IPS-20b (cell line): ENCODE data around the gene UGT1A10.

ENCODE experiments used
- H3K27ac ChIP-seq: one replicate; pipeline ENCODE4 v1.5.1; 2013; ENCODE audit warnings: low read length
- H3K27me3 ChIP-seq: 2 replicates; pipeline ENCODE4 v1.6.1; 2013; ENCODE audit warnings: mild to moderate bottlenecking, low read length, inconsistent platforms; ENCODE audit not compliant: insufficient read depth
- H3K36me3 ChIP-seq: 2 replicates; pipeline ENCODE4 v1.6.1; 2013; ENCODE audit warnings: low read depth, mild to moderate bottlenecking, inconsistent platforms, low read length, moderate library complexity; ENCODE audit not compliant: insufficient read depth
- H3K4me1 ChIP-seq: 2 replicates; pipeline ENCODE4 v1.6.1; 2013; ENCODE audit warnings: mild to moderate bottlenecking, control low read depth, inconsistent platforms, low read length, moderate library complexity; ENCODE audit not compliant: insufficient read depth
- H3K4me3 ChIP-seq: 2 replicates; pipeline ENCODE4 v1.5.1; 2013; ENCODE audit warnings: mild to moderate bottlenecking, low read length, inconsistent platforms
- H3K9ac ChIP-seq: 2 replicates; pipeline ENCODE4 v1.6.1; 2013; ENCODE audit warnings: low read depth, mild to moderate bottlenecking, inconsistent platforms, low read length, moderate library complexity
- H3K9me3 ChIP-seq: 2 replicates; pipeline ENCODE4 v1.6.1; 2013; ENCODE audit warnings: mild to moderate bottlenecking, low read depth, low read length, inconsistent platforms; ENCODE audit not compliant: insufficient read depth

The UGT1A10 gene

DNA sequence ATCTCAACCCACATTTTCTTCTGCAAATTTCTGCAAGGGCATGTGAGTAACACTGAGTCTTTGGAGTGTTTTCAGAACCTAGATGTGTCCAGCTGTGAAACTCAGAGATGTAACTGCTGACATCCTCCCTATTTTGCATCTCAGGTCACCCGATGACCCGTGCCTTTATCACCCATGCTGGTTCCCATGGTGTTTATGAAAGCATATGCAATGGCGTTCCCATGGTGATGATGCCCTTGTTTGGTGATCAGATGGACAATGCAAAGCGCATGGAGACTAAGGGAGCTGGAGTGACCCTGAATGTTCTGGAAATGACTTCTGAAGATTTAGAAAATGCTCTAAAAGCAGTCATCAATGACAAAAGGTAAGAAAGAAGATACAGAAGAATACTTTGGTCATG is 131.8 kb downstream of the UGT1A10 start:
- H3K9ac ChIP-seq = no peak overlapping the region

DNA sequence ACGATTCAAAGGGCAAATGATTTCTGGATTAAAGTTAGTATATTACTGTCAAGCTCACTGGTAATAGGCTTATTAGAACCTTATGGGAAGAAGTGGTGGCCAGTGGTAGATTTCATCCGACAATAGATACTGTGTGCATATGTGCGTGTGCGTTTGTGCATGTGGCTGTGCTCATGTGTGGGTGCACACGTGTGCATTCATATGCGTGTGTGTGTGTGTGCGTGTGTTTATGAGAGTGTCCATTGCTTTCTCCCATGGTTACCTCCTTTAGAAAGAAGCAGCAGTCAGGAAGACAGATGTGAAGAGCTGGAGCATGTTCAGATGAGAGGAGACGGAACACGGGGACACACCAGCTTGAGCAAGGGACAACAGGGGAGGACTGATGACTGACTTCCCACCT is 133.0 kb downstream of the UGT1A10 start:
- no peak overlapping the region for H3K27ac ChIP-seq
- H3K4me1 ChIP-seq = no peaks in the 10 kb centered on the region; the same call in 1 of the 2 replicates
- H3K27me3 ChIP-seq = no peaks in the 10 kb centered on the region
- no peak overlapping the region for H3K9ac ChIP-seq
- H3K36me3 ChIP-seq = no peaks in the 10 kb centered on the region
- no peak overlapping the region for H3K4me3 ChIP-seq
- H3K9me3 ChIP-seq = no peaks in the 10 kb centered on the region

More for the DNA sequence above, 131.8 kb downstream of the UGT1A10 start:
- H3K27me3 ChIP-seq = no peaks in the 10 kb centered on the region
- no peak overlapping the region for H3K27ac ChIP-seq
- H3K9me3 ChIP-seq = no peaks in the 10 kb centered on the region
- H3K4me3 ChIP-seq = no peak overlapping the region
- no peaks in the 10 kb centered on the region for H3K36me3 ChIP-seq
- H3K4me1 ChIP-seq = no peaks in the 10 kb centered on the region; the same call in 1 of the 2 replicates

DNA sequence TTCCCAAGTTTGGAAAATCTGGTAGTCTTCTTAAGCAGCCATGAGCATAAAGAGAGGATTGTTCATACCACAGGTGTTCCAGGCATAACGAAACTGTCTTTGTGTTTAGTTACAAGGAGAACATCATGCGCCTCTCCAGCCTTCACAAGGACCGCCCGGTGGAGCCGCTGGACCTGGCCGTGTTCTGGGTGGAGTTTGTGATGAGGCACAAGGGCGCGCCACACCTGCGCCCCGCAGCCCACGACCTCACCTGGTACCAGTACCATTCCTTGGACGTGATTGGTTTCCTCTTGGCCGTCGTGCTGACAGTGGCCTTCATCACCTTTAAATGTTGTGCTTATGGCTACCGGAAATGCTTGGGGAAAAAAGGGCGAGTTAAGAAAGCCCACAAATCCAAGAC is 135.9 kb downstream of the UGT1A10 start:
- no peaks in the 10 kb centered on the region for H3K36me3 ChIP-seq
- no peak overlapping the region for H3K9ac ChIP-seq
- no peaks in the 10 kb centered on the region; the same call in 1 of the 2 replicates for H3K4me1 ChIP-seq
- H3K9me3 ChIP-seq = peaks cover 4% of the 10 kb centered on the region; the same call in 1 of the 2 replicates
- H3K27ac ChIP-seq = no peak overlapping the region
- no peaks in the 10 kb centered on the region for H3K27me3 ChIP-seq
- H3K4me3 ChIP-seq = no peak overlapping the region

DNA sequence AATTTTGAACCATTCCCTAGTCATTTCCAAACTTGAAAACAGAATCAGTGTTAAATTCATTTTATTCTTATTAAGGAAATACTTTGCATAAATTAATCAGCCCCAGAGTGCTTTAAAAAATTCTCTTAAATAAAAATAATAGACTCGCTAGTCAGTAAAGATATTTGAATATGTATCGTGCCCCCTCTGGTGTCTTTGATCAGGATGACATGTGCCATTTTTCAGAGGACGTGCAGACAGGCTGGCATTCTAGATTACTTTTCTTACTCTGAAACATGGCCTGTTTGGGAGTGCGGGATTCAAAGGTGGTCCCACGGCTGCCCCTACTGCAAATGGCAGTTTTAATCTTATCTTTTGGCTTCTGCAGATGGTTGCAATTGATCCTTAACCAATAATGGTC is 136.3 kb downstream of the UGT1A10 start:
- Histone ChIP-seq H3K9ac (no peak overlapping the region), H3K36me3 (no peaks in the 10 kb centered on the region), H3K4me3 (no peak overlapping the region), H3K4me1 (no peaks in the 10 kb centered on the region; the same call in 1 of the 2 replicates), H3K27me3 (no peaks in the 10 kb centered on the region), H3K27ac (no peak overlapping the region), H3K9me3 (peaks cover 5% of the 10 kb centered on the region; the same call in 1 of the 2 replicates)

DNA sequence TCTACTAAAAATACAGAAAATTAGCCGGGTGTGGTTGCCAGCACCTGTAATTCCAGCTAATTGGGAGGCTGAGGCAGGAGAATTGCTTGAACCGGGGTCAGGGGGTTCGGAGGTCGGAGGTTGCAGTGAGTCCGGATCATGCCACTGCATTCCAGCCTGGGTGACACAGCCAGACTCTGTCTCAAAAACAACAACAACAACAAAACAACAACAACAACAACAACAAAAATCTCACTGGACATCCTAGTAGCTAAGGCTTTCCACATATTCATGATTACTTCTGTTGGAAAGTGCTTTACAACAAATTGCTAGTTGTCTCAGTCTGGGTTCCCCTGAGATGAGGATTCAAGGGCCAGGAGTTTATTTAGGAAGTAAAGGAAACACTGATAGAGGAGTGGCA is 137.6 kb downstream of the UGT1A10 start:
- Histone ChIP-seq H3K27me3 (no peaks in the 10 kb centered on the region), H3K4me3 (no peak overlapping the region), H3K36me3 (no peaks in the 10 kb centered on the region), H3K27ac (no peak overlapping the region), H3K9me3 (peaks cover 5% of the 10 kb centered on the region; the same call in 1 of the 2 replicates), H3K9ac (no peak overlapping the region), H3K4me1 (no peaks in the 10 kb centered on the region)

DNA sequence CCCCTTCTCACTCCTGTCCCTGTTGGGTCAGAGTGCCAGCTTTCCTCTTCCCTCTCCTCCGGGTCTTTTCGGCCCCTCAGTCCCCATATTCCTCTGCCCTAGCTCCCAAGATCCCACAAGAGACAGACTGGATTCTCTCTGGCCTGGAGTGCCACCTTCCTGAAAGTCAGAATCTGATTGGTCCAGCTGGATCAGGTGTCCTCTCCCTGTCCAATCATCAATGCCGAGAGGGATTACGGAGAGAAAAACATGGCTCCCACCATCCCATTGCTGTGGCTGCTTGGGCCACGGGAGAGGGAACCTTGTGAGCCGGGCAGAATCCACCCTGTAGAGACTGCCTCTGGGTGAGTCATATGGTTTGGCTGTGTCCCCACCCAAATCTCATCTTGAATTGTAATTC is 139.2 kb downstream of the UGT1A10 start:
- Histone ChIP-seq H3K4me1 (no peaks in the 10 kb centered on the region), H3K9me3 (peaks cover 5% of the 10 kb centered on the region; the same call in 1 of the 2 replicates), H3K27me3 (no peaks in the 10 kb centered on the region), H3K36me3 (no peaks in the 10 kb centered on the region), H3K4me3 (no peak overlapping the region), H3K27ac (no peak overlapping the region), H3K9ac (no peak overlapping the region)

DNA sequence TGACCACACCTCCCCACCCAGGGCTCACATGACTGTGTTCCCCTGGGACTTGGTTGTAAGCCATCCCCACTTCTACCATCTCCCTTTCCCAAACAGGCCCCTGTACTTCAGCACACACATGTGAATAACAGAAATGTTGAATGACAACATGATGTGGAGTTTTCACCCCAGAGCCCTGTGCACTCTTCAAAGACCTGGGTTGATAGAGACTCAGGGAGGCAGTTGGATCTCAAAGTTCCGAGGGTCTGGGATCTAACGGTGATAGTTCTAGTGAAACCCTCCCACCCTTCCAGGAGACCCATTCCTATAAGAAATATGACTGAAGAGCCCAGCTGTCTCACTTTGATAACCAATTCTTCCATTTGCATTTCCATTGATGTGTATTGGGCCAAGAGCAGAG is 141.8 kb downstream of the UGT1A10 start, which contains the start of gene MROH2A:
Gene MROH2A, plus strand, starts transcription at position 301 of the 400 bp plus-strand sequence. CDS start 1,029 bp downstream, outside the sequence.
- Histone ChIP-seq H3K9ac (no peak within 1 kb of the TSS), H3K4me3 (no peak within 1 kb of the TSS), H3K27ac (no peak within 1 kb of the TSS), H3K36me3 (no peaks in the 10 kb centered on the region), H3K27me3 (no peaks in the 10 kb centered on the region), H3K4me1 (no peaks in the 10 kb centered on the region), H3K9me3 (peaks cover 5% of the 10 kb centered on the region; the same call in 1 of the 2 replicates)

DNA sequence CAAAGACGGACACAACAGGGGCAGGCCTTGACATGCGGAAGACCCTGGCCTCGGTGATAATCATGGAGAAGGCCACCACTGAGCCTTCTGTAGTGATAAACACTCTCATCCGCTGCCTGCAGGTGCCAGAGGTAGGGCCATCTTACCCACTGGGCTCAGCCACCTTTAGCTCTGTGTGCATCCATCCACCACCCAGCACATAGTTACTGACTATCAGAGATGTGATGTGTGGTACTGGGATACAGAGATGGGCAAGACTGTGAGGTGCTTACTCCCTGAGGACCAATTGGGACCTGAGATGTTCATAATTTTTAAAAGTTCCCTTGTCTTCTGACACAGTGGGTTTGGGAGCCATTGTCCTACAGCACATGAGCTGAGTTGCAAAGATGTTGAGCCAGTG is 143.5 kb downstream of the UGT1A10 start:
- Histone ChIP-seq H3K36me3 (no peaks in the 10 kb centered on the region), H3K4me3 (no peak overlapping the region), H3K9me3 (peaks cover 5% of the 10 kb centered on the region; the same call in 1 of the 2 replicates), H3K27me3 (no peaks in the 10 kb centered on the region), H3K27ac (no peak overlapping the region), H3K9ac (no peak overlapping the region), H3K4me1 (no peaks in the 10 kb centered on the region)

DNA sequence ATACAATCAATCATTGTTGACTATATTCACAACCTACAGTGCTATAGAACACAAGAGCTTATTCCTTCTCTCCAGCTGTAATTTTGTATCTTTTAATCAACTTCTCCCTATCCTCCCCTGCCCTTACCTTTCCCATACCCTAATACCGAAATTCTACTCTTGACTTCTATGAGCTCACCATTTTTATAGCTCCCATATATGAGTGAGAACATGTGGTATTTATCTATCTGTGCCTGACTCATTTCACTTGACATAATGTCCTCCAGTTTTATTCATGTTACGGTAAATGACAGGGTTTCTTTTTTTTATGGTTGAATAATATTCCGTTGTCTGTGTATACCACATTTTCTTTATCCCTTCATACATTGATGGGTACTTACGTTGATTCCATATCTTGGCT is 144.5 kb downstream of the UGT1A10 start:
- no peaks in the 10 kb centered on the region for H3K4me1 ChIP-seq
- H3K9me3 ChIP-seq = peaks cover 5% of the 10 kb centered on the region; the same call in 1 of the 2 replicates
- H3K27me3 ChIP-seq = no peaks in the 10 kb centered on the region
- no peak overlapping the region for H3K4me3 ChIP-seq
- H3K9ac ChIP-seq = no peak overlapping the region
- no peak overlapping the region for H3K27ac ChIP-seq
- H3K36me3 ChIP-seq = no peaks in the 10 kb centered on the region

DNA sequence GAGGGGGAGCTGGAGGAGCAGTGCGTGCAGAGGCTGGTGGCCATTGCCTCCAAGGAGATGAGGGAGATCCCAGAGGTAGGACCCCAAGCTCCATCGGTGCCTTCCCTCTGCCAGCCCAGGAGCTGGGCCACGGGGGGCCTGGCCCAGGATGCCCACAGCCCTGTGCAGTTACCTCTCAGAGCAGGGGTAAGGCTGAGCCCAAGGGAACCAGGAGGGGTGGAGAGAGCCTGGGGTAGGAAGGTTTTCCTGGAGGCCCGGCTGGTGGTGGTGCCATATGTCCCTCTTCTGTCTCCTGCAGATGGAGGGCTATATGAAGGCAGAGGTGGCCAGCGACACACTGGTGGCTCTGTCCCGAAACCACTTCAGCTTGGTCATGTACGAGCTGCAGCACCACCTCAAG is 153.3 kb downstream of the UGT1A10 start:
- no peaks in the 10 kb centered on the region for H3K9me3 ChIP-seq

DNA sequence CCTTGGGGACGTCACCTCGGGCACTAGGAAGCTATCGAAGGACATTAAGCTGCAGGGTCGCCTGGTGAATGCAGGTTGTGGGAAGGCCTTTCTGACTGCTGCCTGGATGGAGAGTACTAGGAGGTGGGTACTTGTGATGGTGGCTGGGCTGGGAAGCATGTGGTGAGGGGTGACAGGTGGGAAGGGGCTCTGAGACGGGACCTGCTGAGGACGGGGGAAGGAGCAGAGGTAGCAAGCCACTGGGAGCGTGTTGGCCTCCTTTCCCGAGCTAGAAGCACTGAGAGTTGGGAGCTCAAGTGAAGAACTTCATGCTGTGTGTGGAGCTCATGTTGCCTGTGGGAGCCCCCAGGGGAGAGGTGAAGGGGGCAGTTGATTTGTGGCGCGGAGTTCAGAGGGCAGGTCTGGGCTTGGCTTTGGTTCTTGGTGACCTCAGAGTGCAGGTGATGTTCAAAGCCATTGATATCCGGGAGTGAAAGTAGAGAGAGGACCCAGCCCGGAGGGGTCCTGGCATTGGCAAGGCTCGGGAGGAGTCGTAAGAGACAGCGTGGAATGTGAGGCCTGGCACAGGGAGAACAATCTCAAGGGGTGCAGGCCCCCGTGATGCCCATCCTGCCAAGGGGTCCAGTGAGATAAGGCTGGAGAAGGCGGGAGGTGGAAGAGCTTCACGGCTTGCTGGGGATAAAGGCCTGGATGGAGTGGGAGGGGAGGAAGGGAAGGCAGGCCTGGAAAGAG is 155.1 kb downstream of the UGT1A10 start:
- Histone ChIP-seq H3K27me3 (no peaks in the 10 kb centered on the region), H3K4me1 (no peaks in the 10 kb centered on the region), H3K9me3 (no peaks in the 10 kb centered on the region), H3K9ac (no peak overlapping the region), H3K36me3 (no peaks in the 10 kb centered on the region), H3K27ac (no peak overlapping the region), H3K4me3 (no peak overlapping the region)

More for the DNA sequence above, 153.3 kb downstream of the UGT1A10 start:
- no peaks in the 10 kb centered on the region for H3K27me3 ChIP-seq
- no peak overlapping the region for H3K4me3 ChIP-seq
- H3K9ac ChIP-seq = no peak overlapping the region
- no peaks in the 10 kb centered on the region for H3K36me3 ChIP-seq
- H3K27ac ChIP-seq = no peak overlapping the region
- H3K4me1 ChIP-seq = no peaks in the 10 kb centered on the region

DNA sequence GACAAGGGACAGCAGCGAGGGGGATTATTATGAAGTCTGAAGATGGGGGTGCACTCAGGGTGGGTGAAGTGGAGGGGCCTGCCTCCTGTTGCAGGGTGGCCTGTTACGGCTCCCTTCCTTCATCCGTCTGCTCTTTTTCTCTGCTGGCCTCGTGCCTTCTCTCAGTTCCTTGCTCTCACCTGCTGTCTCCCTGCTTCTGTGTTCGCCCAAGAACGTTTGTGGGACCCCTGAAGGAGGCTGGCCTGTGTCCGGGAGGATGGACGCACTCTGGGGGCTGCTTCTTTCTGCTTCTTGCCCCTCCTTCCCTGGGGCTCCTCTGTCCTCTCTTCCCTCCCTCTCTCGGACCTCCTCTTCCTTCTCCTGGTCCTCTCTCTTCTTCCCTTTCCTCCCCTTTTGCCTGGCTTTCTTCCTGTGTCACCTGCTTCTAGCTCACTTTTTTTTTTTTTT is 155.7 kb downstream of the UGT1A10 start:
- no peaks in the 10 kb centered on the region for H3K27me3 ChIP-seq
- no peak overlapping the region for H3K4me3 ChIP-seq
- H3K9me3 ChIP-seq = no peaks in the 10 kb centered on the region
- H3K36me3 ChIP-seq = no peaks in the 10 kb centered on the region
- no peaks in the 10 kb centered on the region for H3K4me1 ChIP-seq
- H3K9ac ChIP-seq = no peak overlapping the region
- H3K27ac ChIP-seq = no peak overlapping the region
